GM19099 (cell line): ENCODE results near the gene MAGI2.

Experiments
- POLR2A ChIP-seq: IDR thresholded peaks from 3 replicates; pipeline ENCODE4 v1.6.1; 2011; ENCODE audit warnings: low read depth; ENCODE audit not compliant: insufficient read length; ENCODE audit errors: extremely low read depth

The MAGI2 gene

GRCh38 chr7:79285756-79286155 is 167.7 kb downstream of the MAGI2 start:
- TF ChIP-seq POLR2A: no peak

DNA sequence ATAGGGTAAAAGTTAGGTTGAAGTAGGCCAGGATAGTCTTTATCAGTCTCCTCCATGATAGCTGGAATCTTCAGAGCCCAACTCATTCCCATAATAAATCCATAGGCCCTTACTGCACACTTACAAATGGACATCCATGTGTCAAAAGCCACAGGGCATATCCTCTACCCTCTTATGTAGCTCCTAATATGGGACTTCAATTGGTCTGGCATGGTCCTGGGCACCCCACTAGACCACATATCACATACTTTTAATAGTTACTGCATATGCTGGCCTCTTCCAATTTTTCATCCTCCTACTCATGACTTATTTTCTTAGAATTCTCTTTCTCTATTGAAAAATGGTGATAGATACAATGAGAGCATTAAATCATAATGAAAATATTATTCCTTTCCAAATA is 169.3 kb downstream of the MAGI2 start:
- TF ChIP-seq POLR2A: no peak

DNA sequence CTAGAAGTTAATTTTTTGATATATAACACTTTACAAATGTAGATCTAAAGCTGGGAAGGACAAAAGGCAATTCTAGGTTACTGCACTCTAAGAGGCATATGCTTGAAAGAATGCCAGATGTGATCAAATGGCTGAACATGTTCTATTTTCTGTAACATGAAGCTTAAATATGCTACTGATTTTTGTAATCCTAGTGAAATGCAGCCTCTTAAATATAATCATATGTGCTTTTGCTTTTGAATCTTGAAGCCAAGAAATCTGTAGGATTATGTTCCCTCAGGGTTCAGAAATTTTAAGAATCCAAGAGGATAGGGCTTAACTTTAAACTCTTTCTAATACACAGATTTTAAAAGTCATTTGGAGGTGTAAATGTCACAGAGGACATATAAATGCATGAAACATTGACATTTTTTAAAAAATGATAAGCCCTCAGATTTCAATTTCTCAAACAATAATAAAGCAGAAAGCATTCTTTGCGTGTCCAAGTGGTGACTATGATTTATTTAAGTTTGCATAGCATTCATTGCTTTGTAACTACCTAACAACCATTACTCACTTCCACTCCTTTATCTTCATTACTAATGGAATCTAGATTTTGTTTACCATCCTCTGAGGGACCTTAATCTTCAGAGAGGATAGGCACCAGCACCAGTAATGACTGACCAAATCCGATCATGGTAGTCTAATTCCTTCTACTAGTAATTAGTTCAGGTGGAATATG is 170.4 kb downstream of the MAGI2 start:
- no peak for TF ChIP-seq POLR2A

GRCh38 chr7:79282070-79282694 is 171.3 kb downstream of the MAGI2 start:
- no peak for TF ChIP-seq POLR2A

DNA sequence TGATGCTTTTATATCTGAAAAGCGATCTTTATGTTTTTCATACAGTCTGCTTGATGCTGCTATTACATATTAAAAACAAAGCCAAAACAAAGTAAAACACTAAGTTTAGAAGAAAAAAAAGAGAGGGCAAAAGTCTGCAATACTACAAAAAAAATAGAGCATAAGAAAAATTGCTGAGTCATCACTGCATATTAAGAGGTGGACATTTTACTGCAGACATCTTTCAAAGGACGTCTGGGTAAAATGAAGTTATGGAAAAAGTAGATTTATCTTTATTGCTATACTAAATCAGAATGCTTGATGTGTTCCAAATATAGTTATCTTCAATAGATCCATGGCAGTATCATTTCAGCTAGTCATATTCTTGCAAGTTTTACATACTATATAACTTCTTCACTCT is 172.0 kb downstream of the MAGI2 start:
- TF ChIP-seq POLR2A: no peak

GRCh38 chr7:79272938-79273337 is 180.5 kb downstream of the MAGI2 start:
- no peak for TF ChIP-seq POLR2A

DNA sequence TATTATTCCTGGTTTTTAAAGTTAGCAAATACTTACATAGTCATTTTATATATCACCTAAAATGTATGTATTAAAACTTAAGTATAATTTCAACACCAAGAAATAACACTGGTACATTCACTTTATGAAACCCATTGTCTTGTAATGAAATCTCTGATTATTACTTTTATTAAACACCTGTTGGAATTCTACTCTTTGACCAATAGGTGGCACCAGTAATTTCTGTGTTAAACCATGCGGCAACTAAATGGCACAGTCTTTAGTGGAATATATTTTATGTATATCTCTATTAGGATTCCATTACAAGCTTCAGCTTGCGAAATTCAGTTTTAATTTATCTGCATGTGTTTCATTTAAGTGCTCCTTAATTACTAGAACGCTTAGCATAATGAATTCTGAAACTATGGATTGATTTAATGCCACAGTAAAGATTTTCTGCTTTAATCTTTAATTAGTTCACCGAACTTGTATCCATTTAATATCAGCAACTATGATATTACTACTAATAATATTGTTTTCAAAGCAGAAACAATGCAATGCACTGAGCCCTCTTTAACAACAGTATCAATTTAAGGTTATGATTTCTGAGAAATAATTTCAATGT is 181.3 kb downstream of the MAGI2 start:
- TF ChIP-seq POLR2A: no peak

DNA sequence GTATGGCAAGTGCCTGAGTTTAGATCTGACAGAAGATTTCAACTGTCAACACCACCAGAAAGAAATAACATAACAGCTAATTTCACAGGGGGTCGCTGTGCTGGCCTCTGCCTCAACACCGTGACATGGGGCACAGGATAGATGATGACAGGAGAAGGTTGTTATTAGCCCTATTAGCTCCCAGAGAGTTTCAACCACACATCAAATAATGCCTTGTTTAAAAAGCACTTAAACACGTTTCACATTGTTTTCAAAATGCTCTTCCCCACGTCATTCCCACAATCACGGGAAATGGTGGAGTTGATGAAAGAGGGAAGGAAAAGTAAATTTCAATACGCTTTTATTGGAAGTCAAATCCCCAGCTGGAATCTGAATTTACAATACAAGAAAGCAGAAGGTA is 184.7 kb downstream of the MAGI2 start:
- TF ChIP-seq POLR2A: no peak

GRCh38 chr7:79258826-79259225 is 194.6 kb downstream of the MAGI2 start:
- no peak for TF ChIP-seq POLR2A

GRCh38 chr7:79257959-79258358 is 195.5 kb downstream of the MAGI2 start:
- TF ChIP-seq POLR2A: no peak

GRCh38 chr7:79245623-79246249 is 207.7 kb downstream of the MAGI2 start:
- TF ChIP-seq POLR2A: no peak

- no peak for TF ChIP-seq POLR2A
Measured at GRCh38 chr7:79244482-79244881, 209.0 kb downstream of the MAGI2 start.

- TF ChIP-seq POLR2A: no peak
Measured at GRCh38 chr7:79241288-79242060, 212.0 kb downstream of the MAGI2 start.

DNA sequence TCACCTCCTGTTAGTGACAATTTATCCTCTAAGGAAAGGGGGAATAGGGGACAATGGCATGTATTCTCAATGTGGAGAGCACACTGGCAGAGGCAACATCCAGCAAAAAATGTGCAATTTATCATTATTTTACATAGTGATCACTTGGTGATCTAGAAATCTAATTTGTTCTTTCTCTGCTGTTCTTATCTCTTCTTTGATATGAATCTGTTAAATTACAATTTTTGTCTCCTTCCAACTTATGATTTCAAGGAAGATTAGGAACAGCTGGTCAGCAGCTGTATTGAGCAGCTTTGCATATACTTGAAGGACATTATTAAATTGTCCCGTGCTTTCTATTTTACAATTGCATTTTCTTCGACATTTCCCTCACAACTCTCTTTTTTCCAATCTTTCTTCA is 213.1 kb downstream of the MAGI2 start:
- TF ChIP-seq POLR2A: no peak
